Transverse colon (tissue), 4 donors: Measurements from ENCODE around the gene PRM2. TPM values are rescaled to one million over a fixed set of nuclear protein-coding genes. Genes with fewer than 3 reads are reported as not detected.

ENCODE experiments used
- DNase-seq: peaks from one replicate; pipeline ENCODE4 v3.0.0-alpha.2; 2019
- H3K27ac ChIP-seq, 4 donors: fragments of 200-600 bp; sonication (generic); 2 replicates each; pipeline ENCODE4 v1.5.1; 2016 to 2018; ENCODE audit warnings: inconsistent platforms in 4 of 4
- H3K27me3 ChIP-seq: fragments of 200-600 bp; sonication (generic); 2 replicates; pipeline ENCODE4 v1.5.1; 2017; ENCODE audit warnings: inconsistent platforms
- H3K36me3 ChIP-seq, 4 donors: fragments of 200-600 bp; sonication (generic); 2 replicates each; pipeline ENCODE4 v1.5.1; 2017 to 2019; ENCODE audit warnings: inconsistent platforms in 4 of 4
- H3K4me1 ChIP-seq, 4 donors: fragments of 200-600 bp; sonication (generic); 2 replicates each; pipeline ENCODE4 v1.5.1; 2017 to 2020; ENCODE audit warnings: inconsistent platforms in 4 of 4
- H3K4me3 ChIP-seq, 4 donors: fragments of 200-600 bp; sonication (generic); 1 replicate in 1 of 4; 2 replicates in 3 of 4; pipeline versions ENCODE4 v1.5.1 to v1.6.1; 2017 to 2019; ENCODE audit warnings: inconsistent platforms in 4 of 4
- H3K9me3 ChIP-seq, 2 donors: fragments of 200-600 bp; sonication (generic); 2 replicates each; pipeline ENCODE4 v1.5.1; 2017 to 2019; ENCODE audit warnings: inconsistent platforms in 2 of 2
- CTCF ChIP-seq, 5 experiments: fragments of 200-600 bp in 3 of 5; fragments of 450-650 bp in 2 of 5; sonication (generic) in 3 of 5; IDR thresholded peaks; 1 replicate in 2 of 5; 2 replicates in 3 of 5; pipeline ENCODE4 v1.5.1; 2016 to 2017; ENCODE audit warnings: antibody characterized with exemption in 5 of 5, inconsistent platforms in 3 of 5, mild to moderate bottlenecking in 2 of 5, moderate library complexity in 1 of 5
- EP300 ChIP-seq: sonication (generic); formaldehyde crosslinking; IDR thresholded peaks from one replicate; pipeline ENCODE4 v1.6.1; 2017; ENCODE audit warnings: antibody characterized with exemption, low read depth
- POLR2A ChIP-seq: fragments of 450-650 bp; IDR thresholded peaks from one replicate; pipeline ENCODE4 v1.6.1; 2016; ENCODE audit warnings: antibody characterized with exemption, mild to moderate bottlenecking, moderate library complexity
- POLR2AphosphoS5 ChIP-seq, 3 donors: sonication (generic); formaldehyde crosslinking; IDR thresholded peaks; one replicate each; pipeline ENCODE4 v1.6.1; 2016; ENCODE audit warnings: antibody characterized with exemption in 3 of 3
- WGBS, 2 donors: methylation state at CpG; one replicate each; pipeline ENCODE4 v1.1.5; 2018; ENCODE audit warnings: low coverage in 1 of 2; 5-methylcytosine and 5-hydroxymethylcytosine counted together
- in situ Hi-C, 4 donors: fragments of 200-750 bp; cut with MboI; loops; one replicate each; pipeline versions ENCODE4 v1.15.0 to v1.15.1; 2017; ENCODE audit warnings: low sequenced_read_pairs in 3 of 4, low pct_ligation_motif_present in 1 of 4, low pct_unique_long_range_greater_than_20kb in 1 of 4
- intact Hi-C: fragments of 100-400 bp; cut with DNase I; formaldehyde crosslinking; loops from one replicate; pipeline ENCODE4 v1.15.1; 2023; ENCODE audit warnings: low total_unique reads
- total RNA-seq, 4 donors: library from RNA; depleted of rRNA; stranded (reverse); fragments of >200 nt; gene quantifications; one replicate each; pipeline ENCODE4 v1.1.0, GENCODE V29; 2016

PRM2 gene
- total RNA-seq, 4 donors from 2014 or later = not detected

- Histone ChIP-seq H3K4me1 (peaks cover 0 to 6% (median 0%) of the 10 kb centered on the region in 4 donors), H3K27me3 (no peaks in the 10 kb centered on the region), H3K4me3 (no peak overlapping the region), H3K36me3 (no peaks in the 10 kb centered on the region), H3K27ac (no peak overlapping the region), H3K9me3 (no peaks in the 10 kb centered on the region)
- WGBS, 2 donors = 86 to 96% methylated on average over 5 to 11 of the region's 11 CpGs
- intact Hi-C loops = no loop called here
- in situ Hi-C loops = no loop called here
- TF ChIP-seq POLR2AphosphoS5 (IDR thresholded peaks at IDR 0.05) = no peak
- TF ChIP-seq POLR2A = no peak
- no peak for TF ChIP-seq EP300
- no peak for TF ChIP-seq CTCF (IDR thresholded peaks at IDR 0.05)
- no peak for DNase-seq
Measured at GRCh38 chr16:11276896-11277593, 765 bp upstream of the PRM2 start.

- DNase-seq = no peak
- no peaks in the 10 kb centered on the region for H3K9me3 ChIP-seq
- no peaks in the 10 kb centered on the region for H3K36me3 ChIP-seq
- no peak overlapping the region for H3K27ac ChIP-seq
- 93% methylated on average over 3 to 7 of the region's 7 CpGs for WGBS, 2 donors
- H3K4me1 ChIP-seq = peaks cover 0 to 6% (median 0%) of the 10 kb centered on the region in 4 donors
- no peaks in the 10 kb centered on the region for H3K27me3 ChIP-seq
- intact Hi-C loops = no loop called here
- in situ Hi-C loops = loop anchor here in 2 of 4 donors (25.0 kb wide), 1 partner anchor 87 kb away; no protein-coding TSS in a partner anchor
- TF ChIP-seq CTCF (IDR thresholded peaks at IDR 0.05) (no peak), EP300 (no peak), POLR2A (no peak), POLR2AphosphoS5 (IDR thresholded peaks at IDR 0.05) (no peak)
- no peak overlapping the region for H3K4me3 ChIP-seq
Measured at GRCh38 chr16:11274964-11275363, 1.3 kb downstream of the PRM2 start.

- no peak for TF ChIP-seq EP300
- TF ChIP-seq POLR2A = no peak
- TF ChIP-seq POLR2AphosphoS5 (IDR thresholded peaks at IDR 0.05) = no peak
- no peak for TF ChIP-seq CTCF (IDR thresholded peaks at IDR 0.05)
- H3K4me3 ChIP-seq = no peak overlapping the region
- no peaks in the 10 kb centered on the region for H3K27me3 ChIP-seq
- no peaks in the 10 kb centered on the region for H3K9me3 ChIP-seq
- no peaks in the 10 kb centered on the region for H3K4me1 ChIP-seq
- 57% methylated on average over 3 of the region's 3 CpGs; no CpG with 5 or more reads in 1 of the 2 donors for WGBS, 2 donors
- DNase-seq = no peak
- no peaks in the 10 kb centered on the region for H3K36me3 ChIP-seq
- in situ Hi-C loops = loop anchor here in 2 of 4 donors (25.0 kb wide), 1 partner anchor 88 kb away; no protein-coding TSS in a partner anchor
- H3K27ac ChIP-seq = no peak overlapping the region
- intact Hi-C loops = no loop called here
Measured at GRCh38 chr16:11273721-11274324, 2.5 kb downstream of the PRM2 start.

- H3K36me3 ChIP-seq = no peaks in the 10 kb centered on the region
- H3K4me1 ChIP-seq = no peaks in the 10 kb centered on the region
- H3K4me3 ChIP-seq = no peak within 1 kb of the TSS
- no peak for DNase-seq
- no peaks in the 10 kb centered on the region for H3K9me3 ChIP-seq
- no peak for TF ChIP-seq POLR2A
- TF ChIP-seq EP300 = no peak
- TF ChIP-seq POLR2AphosphoS5 (IDR thresholded peaks at IDR 0.05) = no peak
- TF ChIP-seq CTCF (IDR thresholded peaks at IDR 0.05) = no peak
- intact Hi-C loops = no loop called here
- no peak within 1 kb of the TSS for H3K27ac ChIP-seq
- in situ Hi-C loops = loop anchor here in 2 of 4 donors (25.0 kb wide), 1 partner anchor 89 kb away; no protein-coding TSS in a partner anchor
- WGBS, 2 donors = 88% methylated on average over 30 of the region's 30 CpGs; no CpG with 5 or more reads in 1 of the 2 donors
- no peaks in the 10 kb centered on the region for H3K27me3 ChIP-seq
Measured at GRCh38 chr16:11272921-11273720, 3.2 kb downstream of the PRM2 start, which contains the start of gene PRM3. Gene PRM3, minus strand, starts transcription at chr16:11273629. Its CDS starts 34 bp downstream, at chr16:11273595.
